HepG2 (cell line): ENCODE measurements around the gene ABT1. TPM values are rescaled to one million over a fixed set of nuclear protein-coding genes. Genes with fewer than 3 reads are reported as not detected.

ENCODE experiments used
- DR1 ChIP-seq: sonication (generic); formaldehyde crosslinking; IDR thresholded peaks from 2 replicates; pipeline ENCODE4 v1.8.0; 2021; ENCODE audit warnings: mild to moderate bottlenecking, missing genetic modification reagents, inconsistent platforms
- DRAP1 ChIP-seq: IDR thresholded peaks from 2 replicates; pipeline ENCODE4 v1.6.1; 2016; ENCODE audit warnings: missing genetic modification reagents, missing compliant biosample characterization
- EEA1 ChIP-seq: sonication (generic); formaldehyde crosslinking; IDR thresholded peaks from 2 replicates; pipeline ENCODE4 v1.5.1; 2020; ENCODE audit warnings: mild to moderate bottlenecking, missing genetic modification reagents, borderline replicate concordance
- FOXC1 ChIP-seq: sonication (generic); formaldehyde crosslinking; IDR thresholded peaks from 2 replicates; pipeline ENCODE4 v1.8.0; 2022; ENCODE audit warnings: mild to moderate bottlenecking, missing genetic modification reagents, borderline replicate concordance
- MED1 ChIP-seq: sonication (generic); formaldehyde crosslinking; IDR thresholded peaks from 2 replicates; pipeline ENCODE4 v1.4.0; 2020; ENCODE audit warnings: missing genetic modification reagents
- MXI1 ChIP-seq: IDR thresholded peaks from 3 replicates; pipeline ENCODE4 v1.6.1; 2012; ENCODE audit warnings: low read depth, low read length, inconsistent platforms, borderline replicate concordance
- NFIC ChIP-seq: IDR thresholded peaks from 2 replicates; pipeline ENCODE4 v1.6.1; 2012; ENCODE audit warnings: mild to moderate bottlenecking, low read length, inconsistent platforms
- RBM39 ChIP-seq: fragments of 200-400 bp; formaldehyde crosslinking; IDR thresholded peaks from one replicate; pipeline ENCODE4 v1.6.1; 2018; ENCODE audit warnings: antibody characterized with exemption, mild to moderate bottlenecking, low read depth, low read length; ENCODE audit not compliant: poor library complexity, severe bottlenecking
- RERE ChIP-seq: IDR thresholded peaks from 2 replicates; pipeline ENCODE4 v1.6.1; 2016; ENCODE audit warnings: low read depth, missing genetic modification reagents, missing compliant biosample characterization
- SMAD9 ChIP-seq: sonication (generic); formaldehyde crosslinking; IDR thresholded peaks from 2 replicates; pipeline ENCODE4 v1.5.1; 2020; ENCODE audit warnings: mild to moderate bottlenecking, missing genetic modification reagents
- SNAPC5 ChIP-seq: sonication (generic); formaldehyde crosslinking; IDR thresholded peaks from 2 replicates; pipeline ENCODE4 v1.8.1; 2023; ENCODE audit warnings: mild to moderate bottlenecking, missing genetic modification reagents, borderline replicate concordance
- SP140L ChIP-seq: sonication (generic); formaldehyde crosslinking; IDR thresholded peaks from 2 replicates; pipeline ENCODE4 v1.4.0; 2020; ENCODE audit warnings: missing genetic modification reagents, borderline replicate concordance
- TP53 ChIP-seq: sonication (generic); formaldehyde crosslinking; conservative IDR thresholded peaks from 2 replicates; pipeline ENCODE4 v1.4.0; 2020; ENCODE audit warnings: missing genetic modification reagents
- TRAFD1 ChIP-seq: sonication (generic); formaldehyde crosslinking; IDR thresholded peaks from 2 replicates; pipeline ENCODE4 v1.5.1; 2020; ENCODE audit warnings: missing genetic modification reagents, mild to moderate bottlenecking, borderline replicate concordance
- ZBTB3 ChIP-seq: sonication (generic); formaldehyde crosslinking; IDR thresholded peaks from 2 replicates; pipeline ENCODE4 v1.4.0; 2020; ENCODE audit warnings: low read depth, mild to moderate bottlenecking, moderate library complexity, missing genetic modification reagents, borderline replicate concordance
- ZNF331 ChIP-seq: sonication (generic); formaldehyde crosslinking; IDR thresholded peaks from 2 replicates; pipeline ENCODE4 v1.4.0; 2020; ENCODE audit warnings: missing genetic modification reagents
- ZNF781 ChIP-seq: sonication (generic); formaldehyde crosslinking; IDR thresholded peaks from 2 replicates; pipeline ENCODE4 v1.5.1; 2020; ENCODE audit warnings: borderline replicate concordance, mild to moderate bottlenecking, missing genetic modification reagents; ENCODE audit errors: not compliant biosample characterization
- ZXDC ChIP-seq: sonication (generic); formaldehyde crosslinking; IDR thresholded peaks from 2 replicates; pipeline ENCODE4 v1.5.0; 2020; ENCODE audit warnings: mild to moderate bottlenecking, missing genetic modification reagents
- polyA plus RNA-seq, 8 experiments: library from polyadenylated mRNA; depleted of rRNA in 3 of 8; stranded (reverse) in 7 of 8; unstranded in 1 of 8; fragments of >200 nt; fragmentation: Illumina TruSeq in 4 of 8; extraction: Trizol in 4 of 8; gene quantifications; 2 replicates each; pipeline versions ENCODE4 v1.2.1 to v1.2.3, GENCODE V29; 2011 to 2016; ENCODE audit warnings: low read depth in 4 of 8, missing spikeins in 1 of 8, mixed read lengths in 1 of 8; ENCODE audit not compliant: insufficient read depth in 1 of 8
- total RNA-seq, 5 experiments: library from RNA; depleted of rRNA; stranded (reverse); fragments of >200 nt; fragmentation: Illumina TruSeq; extraction: Trizol; gene quantifications; 2 replicates each; pipeline ENCODE4 v1.2.3, GENCODE V29; 2016; ENCODE audit warnings: low read depth in 1 of 5

Gene ABT1
- total and polyA plus RNA-seq, 2 of the 13 experiments (the other 11 are each of a cell fraction or from before 2014, with no cell fraction given) = 38.4 TPM

GRCh38 chr6:26556263-26557070, 40.3 kb upstream of the ABT1 start (continued):
- 0 out of 2 replicates have a peak, but pooled peaks have one; percentile 86 for TF ChIP-seq SP140L
- TF ChIP-seq RERE (CRISPR knock-in tag) = no peak
- TF ChIP-seq TRAFD1 = no peak; the same call in 1 of the 2 replicates
- no peak for TF ChIP-seq NFIC
- TF ChIP-seq SNAPC5 (CRISPR knock-in tag) = peak; percentile 41; the same call in 1 of the 2 replicates
- TF ChIP-seq ZNF781 = no peak
- no peak for TF ChIP-seq EEA1
- TF ChIP-seq SMAD9 (CRISPR knock-in tag) = no peak
- TF ChIP-seq MXI1 = peak; percentile 20; the same call in 1 of the 3 replicates
- TF ChIP-seq ZNF331 = peak; percentile 89
- no peak for TF ChIP-seq DR1 (CRISPR knock-in tag)
- TF ChIP-seq DRAP1 (CRISPR knock-in tag) = peak; percentile 80
- peak; percentile 68; the same call in 1 of the 2 replicates for TF ChIP-seq TP53
- peak; percentile 75 for TF ChIP-seq MED1 (CRISPR knock-in tag)
- TF ChIP-seq FOXC1 (CRISPR knock-in tag) = peak; percentile 56; the same call in 1 of the 2 replicates
- no peak for TF ChIP-seq RBM39
- TF ChIP-seq ZBTB3 (CRISPR knock-in tag) = no peak
- TF ChIP-seq ZXDC (CRISPR knock-in tag) = no peak
